ENCODE data around the gene CLCA2.
A peak's percentile ranks its signal among the peaks of the same experiment; 100 is the strongest.
"Not testable (repeated sequence)": the region's sequence is repeated elsewhere in the genome, so short reads cannot be mapped to it uniquely, and the experiment has no call there.

CLCA2 gene

DNA sequence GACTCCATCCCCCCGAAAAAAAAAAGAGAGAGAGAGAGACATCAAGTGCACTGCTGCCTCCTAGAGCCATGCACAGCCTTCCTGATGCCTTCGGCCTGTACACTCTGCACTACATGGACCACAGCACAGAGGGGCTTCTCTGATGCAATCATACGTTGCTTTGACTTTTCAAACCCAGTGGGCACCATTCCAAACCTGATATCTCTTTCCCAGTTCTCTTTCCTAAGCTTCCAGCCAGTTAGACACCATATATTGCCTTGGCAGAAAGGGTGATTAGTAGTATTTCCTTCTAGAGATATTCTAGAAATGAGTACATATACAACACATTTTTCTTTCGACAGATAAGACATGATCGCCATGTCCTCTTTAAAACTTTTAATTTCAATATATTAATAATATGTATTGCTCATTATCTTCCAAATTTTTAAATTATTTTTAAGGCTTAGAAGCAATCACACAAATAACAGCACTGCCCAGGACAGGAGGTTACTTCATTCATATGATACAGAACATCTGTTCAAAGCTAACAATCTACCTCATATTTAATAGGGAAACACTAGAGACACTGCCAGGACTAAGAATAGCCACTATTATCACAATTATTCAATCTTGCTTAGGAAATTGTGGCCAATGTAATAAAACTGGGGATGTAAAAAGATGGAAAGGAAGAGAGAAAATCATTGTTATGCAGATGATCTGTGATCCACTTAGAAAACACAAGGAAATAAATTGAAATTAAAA is 54.6 kb downstream of the CLCA2 start:
- DNase-seq = no peak

DNA sequence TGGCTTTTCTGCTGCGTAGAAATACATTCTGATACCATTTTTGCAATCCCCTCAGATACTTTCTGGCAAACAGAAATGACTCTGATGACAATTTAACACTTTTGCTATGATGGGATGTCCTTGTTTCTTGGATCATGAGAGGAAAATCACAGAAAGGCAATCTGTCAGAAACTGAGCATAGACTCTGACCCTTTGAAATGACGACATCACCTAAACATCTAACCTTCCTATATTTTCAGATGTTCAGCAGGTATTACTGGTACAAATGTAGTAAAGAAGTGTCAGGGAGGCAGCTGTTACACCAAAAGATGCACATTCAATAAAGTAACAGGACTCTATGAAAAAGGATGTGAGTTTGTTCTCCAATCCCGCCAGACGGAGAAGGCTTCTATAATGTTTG is 58.0 kb downstream of the CLCA2 start:
- DNase-seq = no peak

DNA sequence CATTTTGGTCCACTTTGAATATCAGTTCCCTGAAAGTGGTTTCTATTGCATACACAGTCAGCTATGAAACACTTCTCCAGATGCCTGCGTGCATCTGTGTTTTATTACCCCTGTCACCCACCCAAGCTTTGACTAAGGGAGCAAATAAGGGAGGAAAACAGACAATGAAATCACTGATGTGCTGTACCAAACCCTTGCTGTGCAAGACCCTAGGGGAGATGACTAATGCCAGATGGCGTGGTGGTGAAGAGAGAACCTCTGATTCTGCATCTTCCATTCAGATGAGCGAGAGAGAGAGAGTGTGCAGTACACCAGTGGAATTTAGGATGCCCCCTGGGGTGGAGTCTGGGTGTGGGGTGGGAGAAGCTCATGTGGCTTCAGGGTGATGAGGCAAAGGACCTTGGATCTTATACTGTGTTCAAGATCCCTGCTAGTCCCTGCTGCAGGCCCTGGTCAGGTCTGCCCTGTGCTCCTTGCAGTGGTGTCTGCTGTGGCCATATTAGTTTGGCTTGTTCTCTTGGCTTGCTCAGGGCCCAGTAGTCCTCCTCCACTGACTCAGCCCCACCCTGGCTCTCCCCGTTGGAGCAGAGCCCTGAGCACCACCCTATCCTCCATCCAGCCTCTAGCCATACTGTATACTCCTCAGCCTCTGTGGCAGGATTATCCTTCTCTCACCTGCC is 63.3 kb downstream of the CLCA2 start:
- DNase-seq = no peak

DNA sequence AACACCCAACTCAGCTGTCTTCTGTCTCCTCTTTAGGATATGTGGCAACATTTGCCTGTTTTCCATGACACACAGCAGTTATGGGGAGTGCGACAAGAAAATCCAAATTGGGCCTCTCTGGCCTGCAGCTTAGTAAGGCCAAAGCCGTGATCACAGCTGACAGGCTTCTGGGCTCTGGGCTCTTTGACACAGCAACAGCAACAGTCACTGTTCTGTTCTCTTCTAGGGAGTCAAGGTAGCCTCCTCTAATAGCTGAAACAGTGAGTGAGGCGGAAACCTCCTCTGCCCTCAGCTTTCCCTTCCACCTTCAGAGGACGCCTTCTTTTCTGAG is 63.8 kb downstream of the CLCA2 start:
- DNase-seq = no peak

DNA sequence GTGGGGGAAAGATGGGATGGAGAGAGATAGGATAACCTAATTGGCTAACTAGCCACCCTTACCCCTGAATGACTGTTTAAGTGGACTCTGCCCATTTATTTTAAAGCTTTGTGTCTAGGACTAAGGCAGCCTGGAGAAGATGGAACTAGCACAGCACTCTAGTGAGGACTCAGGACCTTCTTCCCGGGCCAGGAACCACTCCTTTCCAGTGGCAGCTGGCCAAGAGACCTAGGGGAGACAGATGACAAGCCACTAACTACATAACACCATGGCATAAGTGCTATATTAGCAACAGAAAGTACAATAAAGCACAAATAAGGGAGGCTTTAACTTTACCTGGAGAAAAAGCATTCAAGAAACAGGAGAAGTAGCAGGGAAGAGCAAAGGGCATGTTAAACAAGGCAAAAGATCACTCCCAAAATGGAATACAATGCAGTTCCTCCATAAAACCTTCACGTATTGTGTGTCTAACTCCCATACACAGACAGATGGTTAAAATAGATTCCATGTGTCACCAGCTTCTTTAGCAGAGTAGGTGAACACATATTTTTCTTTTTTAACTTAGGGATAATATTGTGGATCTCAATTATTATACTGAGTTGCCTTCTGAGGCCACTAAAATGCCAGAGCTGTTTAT is 65.4 kb downstream of the CLCA2 start:
- DNase-seq = no peak

DNA sequence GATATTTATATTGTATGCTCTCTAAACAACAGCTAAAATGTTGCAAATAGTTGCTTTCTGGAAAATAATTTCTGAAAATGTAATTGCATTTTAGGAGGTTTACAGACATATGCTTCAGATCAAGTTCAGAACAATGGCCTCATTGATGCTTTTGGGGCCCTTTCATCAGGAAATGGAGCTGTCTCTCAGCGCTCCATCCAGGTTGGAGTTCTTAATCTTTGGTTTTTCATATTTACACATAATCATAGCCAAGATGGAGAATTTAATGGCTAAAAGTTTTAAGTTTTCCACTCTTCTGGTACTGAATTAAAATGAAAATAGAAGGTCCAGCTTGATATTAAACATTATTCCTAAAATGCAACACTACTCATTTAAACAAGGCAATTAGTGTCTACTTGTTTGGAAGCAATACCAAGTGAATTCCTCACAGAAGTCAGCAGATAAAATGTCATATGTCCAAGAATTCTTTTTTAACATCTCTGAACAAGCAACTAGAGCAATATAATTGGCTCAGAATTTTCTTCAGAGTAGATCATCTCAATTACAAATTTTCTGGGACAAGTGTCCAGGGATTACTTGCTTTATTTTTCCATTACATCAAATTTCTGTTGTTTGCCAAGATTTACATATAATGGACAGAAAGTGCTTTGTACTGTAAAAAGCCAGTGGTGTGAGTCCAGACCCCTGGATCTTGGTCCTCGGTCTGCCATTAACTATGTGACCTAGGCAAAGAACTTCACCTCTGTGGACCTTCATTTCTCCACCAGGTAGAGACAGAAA is 67.4 kb downstream of the CLCA2 start:
- no peak for DNase-seq

DNA sequence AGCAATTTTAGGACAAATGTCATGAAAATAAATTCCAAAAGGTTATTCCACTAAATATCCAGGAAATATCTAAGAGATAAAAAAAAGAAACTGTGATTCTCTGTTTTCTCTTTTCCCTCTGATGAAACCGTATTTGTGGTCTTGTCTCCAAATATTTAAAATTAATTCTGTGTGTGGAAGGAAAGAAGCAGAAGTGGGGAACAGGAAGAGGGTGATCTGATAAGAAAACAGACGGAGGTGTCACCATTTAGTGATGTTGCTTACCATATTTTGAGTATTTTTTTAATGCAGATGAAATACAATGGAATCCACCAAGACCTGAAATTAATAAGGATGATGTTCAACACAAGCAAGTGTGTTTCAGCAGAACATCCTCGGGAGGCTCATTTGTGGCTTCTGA is 74.3 kb downstream of the CLCA2 start:
- DNase-seq = no peak

DNA sequence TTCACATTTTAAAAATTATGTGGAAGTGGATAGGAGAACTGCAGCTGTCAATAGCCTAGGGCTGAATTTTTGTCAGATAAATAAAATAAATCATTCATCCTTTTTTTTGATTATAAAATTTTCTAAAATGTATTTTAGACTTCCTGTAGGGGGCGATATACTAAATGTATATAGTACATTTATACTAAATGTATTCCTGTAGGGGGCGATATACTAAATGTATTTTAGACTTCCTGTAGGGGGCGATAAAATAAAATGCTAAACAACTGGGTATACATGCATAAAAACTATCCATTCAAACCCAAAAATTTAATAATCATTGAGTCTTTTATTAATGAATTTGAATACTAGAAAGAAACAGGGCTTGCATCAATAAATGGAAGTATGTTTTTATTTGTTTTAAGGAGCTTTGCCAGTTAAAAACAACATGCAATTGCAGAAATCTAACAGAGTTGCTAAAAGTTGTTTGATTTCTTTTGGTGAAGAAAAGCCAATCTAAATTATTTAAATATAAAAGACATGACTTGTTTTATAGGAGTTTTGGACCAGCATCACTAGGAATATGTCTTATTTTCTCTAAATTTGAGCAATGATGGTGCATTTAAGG is 76.1 kb downstream of the CLCA2 start:
- peak; percentile 29 for DNase-seq

DNA sequence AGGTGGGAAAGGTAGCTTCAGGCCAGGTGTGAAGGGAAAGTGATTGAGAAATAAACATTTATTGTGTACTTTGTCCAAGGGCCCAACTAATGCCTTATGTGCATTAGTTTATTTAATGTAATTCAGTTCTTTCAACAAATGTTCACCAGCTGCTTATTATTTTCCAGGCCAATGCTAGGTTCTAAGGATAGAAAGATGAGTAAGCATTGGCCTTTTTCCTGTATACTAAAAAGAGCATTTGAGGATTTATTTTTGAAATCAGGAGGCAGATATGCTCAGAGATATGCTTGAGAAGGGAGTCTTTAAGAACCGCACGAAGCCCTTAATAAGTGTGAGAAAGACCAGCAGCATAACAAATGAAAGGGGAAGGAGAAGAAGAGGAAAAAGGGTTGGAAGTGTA is 76.7 kb downstream of the CLCA2 start:
- DNase-seq = no peak

DNA sequence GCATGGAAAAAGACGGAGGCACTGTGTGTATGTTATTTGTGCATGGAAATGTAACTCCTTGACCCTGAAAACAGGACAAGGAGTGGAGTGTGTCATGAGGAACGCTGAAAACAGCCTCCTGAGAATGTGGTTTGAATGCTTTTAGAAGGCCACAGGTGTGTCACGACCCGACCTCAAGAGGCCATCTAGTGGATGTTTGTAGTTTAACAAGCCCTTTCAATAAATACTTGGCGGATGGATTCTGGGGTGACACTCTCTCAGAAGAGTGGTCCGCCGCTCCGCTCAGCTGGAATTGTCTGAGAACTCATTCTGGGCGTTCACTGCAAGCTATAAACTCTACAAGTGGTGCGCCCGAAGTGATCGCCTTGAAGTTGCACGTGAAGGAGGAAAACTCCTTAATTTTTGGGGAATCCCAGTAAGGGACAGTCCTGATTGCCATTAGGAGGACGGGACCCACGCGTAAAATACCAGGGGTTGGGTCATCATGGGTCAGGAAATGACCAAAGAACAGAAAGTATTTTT is 78.2 kb downstream of the CLCA2 start:
- DNase-seq = not testable (repeated sequence)

DNA sequence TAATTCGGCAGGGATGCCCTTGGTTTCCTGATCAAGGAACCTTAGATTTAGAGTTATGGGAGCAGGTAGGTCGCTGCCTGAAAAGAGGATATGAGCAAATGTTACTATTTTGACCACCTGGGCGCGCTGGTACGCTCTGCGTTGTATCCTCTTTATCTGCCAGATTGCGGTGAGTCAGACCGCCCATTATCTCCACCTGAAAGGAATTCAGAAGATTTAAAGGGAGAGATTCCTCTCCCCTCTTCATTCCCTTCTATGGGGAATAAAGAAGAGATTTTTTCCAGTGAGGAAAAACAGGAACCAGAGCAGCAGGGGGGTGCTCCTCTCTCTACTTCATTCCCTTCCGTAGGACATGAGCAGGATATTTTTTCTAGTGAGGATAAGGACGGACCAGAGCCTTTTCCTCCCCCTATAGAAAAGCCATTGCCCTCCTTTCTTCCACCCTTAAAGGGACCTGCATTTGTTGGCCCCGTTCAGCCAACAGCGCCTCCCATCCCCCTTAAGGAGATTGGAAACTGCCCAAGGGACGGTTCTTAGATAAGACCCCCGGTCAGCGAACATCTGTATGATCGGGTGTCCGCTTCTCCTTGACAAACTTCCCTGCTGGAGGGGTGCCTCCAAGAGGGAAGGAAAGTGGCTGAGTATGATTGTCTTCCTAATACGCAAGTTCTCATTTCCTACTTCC is 78.9 kb downstream of the CLCA2 start:
- peak; percentile 55 for DNase-seq

DNA sequence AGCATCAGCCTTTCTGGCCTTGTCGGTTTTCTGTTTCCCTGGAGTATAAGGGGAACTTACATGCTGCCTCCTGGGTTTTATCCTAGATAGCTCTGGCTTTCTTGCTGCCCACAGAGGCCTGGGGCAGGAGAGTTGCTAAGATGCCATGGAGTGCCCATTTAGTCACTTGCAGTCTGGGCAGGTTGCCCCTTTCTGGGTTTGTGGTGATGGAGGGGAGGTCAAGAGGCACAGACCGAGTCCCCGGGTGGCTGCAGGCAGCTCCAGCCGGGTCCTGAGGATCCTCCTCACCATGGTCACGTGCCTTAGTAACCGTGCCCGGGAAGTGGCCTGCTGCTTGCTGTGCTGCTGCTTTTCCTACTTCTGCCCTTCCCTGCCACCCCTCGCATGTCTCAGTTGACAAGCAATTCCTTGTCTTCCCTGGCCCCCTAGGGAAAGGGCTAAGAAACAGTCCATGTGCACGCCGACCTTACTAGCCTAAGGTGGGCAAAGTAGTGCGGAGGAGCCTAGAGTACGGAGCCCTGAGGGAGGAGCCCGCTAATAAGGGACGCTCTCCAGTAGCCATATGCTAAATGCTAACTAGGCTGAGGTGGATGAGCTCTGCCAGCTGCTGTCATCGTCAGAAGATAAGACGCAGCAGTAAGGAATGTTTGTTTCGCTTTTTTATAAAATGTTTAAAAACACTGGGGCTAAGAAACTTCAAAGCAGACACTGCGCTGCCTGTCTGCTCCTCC is 79.6 kb downstream of the CLCA2 start:
- no peak for DNase-seq

DNA sequence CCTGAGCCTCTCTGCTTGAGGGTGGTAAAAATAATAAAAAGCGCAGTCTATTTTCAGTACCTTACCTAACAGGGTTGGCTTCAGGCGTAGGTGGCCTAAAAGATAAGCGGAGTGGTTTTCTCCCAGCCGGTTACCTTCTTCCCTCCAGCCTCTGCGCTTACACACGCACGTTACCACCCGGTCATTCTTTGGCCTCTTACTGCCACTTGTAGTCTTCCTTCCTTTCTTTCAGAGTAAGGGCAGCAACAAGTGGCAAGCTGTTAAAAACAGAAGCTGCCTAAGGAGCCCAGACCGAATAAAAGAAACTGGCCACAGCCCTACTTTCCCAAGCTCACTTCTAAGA is 80.1 kb downstream of the CLCA2 start:
- DNase-seq = peak; percentile 60

DNA sequence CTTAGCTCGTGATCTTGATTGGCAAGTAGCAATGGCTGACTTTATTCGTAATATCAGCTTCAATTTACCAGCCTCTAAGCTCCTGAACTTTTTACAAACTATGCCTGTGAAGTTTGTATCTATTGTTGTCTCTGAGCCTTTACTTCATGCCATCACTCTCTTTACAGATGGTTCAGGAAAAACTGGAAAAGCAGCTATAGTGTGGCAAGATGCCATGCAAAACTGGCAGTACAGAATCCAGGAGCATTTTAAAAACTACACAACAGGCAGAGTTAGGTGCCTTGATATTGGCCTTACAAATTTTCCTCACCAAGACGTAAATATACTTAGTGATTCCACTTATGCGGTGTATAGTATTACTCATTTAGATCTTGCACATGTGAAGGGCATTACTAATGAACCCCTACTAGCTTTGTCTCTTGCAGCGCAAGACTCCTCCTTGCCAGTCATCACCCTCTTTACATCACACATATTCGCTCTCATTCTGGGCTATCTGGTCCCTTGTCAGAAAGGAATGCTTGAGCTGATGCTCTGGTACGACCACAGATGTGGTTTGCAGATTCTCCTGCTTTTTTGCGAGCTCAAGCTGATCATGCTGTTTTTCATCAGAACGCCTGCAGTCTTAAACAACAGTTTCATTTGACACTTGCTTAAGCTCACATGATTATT is 81.1 kb downstream of the CLCA2 start:
- DNase-seq = no peak

DNA sequence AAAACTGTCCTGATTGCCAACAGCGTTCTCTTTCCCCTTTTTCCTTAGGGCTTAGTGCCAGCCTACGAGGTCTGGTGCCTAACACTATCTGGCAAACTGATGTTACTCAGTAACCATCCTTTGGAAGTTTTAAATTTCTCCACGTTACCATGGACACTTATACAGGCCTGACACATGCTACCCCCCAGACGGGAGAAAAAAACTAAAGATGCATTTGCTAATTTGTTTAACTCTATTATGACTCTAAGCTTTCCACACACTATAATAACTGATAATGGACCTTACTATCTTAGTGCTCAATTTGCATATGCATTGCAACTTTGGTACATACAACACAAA is 81.6 kb downstream of the CLCA2 start:
- DNase-seq = no peak
